CD4-positive, alpha-beta T cell treated with Interleukin-17A for 4 hours (primary cell): ENCODE results near the gene INPP5A.
A peak's percentile ranks its signal among the peaks of the same experiment; 100 is the strongest.

Experiments used
- DNase-seq: peaks from one replicate; pipeline ENCODE4 v3.0.0-alpha.2; 2020; ENCODE audit warnings: mixed read lengths

INPP5A gene

DNA sequence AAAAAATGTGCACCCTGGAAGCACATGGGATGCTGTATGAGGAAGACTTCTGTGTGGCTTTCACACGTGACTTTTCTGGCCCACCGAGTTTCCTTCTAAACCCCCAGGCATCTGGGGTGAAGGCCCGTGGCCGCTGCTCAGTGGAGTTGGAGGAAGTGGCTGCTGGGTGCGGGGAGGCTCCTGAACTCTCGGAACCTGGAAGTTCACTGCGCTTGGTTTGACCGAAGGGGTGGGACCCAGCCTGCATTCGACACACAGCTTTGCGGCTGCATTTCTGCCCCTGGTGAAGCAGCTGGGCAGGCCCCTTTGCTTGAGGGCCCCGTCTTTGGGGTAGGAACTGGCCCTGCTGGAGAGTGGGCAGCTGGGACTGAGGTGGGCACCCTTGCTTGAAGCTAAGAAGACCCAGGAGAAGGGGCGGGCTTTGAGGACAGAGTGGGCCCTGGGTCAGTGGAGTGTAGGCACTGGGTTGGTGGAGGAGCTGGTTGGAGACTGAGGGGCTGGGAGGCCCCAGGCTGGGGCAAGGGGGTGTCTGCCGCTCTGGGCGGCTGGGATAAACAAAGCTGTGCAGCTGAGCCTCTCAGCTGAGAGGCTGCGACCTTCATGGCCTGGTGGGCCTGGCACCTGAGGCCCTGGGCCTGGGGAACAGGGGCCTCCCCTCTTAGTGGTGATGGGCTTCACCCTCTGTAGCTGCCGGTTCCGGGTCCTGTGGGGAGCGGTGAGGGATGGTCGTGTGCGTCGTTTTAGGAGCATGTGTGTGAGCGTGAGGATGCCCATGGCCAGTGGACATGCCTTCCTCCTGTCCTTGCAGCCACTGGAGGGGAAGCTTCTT, 78.0 kb downstream of the INPP5A start:
- no peak for DNase-seq

DNA sequence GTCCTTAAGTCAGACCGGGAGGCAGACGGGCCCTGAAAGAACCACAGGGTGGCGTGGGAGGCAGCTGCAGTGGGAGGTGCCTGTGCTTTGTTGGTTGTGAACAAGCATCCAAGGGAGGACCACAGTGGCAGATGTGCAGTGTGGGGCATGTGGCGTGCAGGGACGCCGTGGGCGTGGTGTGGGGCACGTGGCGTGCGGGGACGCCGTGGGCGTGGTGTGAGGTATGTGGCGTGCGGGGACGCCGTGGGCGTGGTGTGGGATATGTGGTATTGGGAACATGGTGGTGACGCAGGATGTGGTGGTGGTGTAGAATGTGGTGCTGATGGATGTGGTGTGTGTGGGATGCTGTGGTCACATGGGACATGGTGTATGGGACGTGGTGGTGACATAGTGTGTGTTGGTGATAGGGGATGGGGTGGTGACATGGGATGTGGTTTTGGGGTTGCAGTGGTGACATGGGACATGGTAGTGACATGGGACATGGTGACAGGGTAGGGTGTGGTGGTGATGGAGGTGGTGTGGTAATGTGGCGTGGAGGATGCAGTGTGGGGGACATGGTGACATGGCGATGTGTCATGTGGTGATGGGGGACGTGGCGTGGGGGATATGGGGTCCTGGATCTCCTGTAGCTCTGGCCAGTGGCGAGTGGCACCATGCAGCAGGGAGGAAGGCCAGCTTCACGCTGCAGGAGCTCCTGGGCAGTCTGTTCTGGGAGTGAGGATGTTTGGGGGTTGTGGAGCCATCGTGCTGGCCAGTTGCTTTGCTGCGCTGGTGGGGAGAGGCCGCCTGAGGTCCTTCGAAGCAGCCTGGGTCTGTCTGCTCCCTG, 78.8 kb downstream of the INPP5A start:
- DNase-seq: peak; percentile 48

DNA sequence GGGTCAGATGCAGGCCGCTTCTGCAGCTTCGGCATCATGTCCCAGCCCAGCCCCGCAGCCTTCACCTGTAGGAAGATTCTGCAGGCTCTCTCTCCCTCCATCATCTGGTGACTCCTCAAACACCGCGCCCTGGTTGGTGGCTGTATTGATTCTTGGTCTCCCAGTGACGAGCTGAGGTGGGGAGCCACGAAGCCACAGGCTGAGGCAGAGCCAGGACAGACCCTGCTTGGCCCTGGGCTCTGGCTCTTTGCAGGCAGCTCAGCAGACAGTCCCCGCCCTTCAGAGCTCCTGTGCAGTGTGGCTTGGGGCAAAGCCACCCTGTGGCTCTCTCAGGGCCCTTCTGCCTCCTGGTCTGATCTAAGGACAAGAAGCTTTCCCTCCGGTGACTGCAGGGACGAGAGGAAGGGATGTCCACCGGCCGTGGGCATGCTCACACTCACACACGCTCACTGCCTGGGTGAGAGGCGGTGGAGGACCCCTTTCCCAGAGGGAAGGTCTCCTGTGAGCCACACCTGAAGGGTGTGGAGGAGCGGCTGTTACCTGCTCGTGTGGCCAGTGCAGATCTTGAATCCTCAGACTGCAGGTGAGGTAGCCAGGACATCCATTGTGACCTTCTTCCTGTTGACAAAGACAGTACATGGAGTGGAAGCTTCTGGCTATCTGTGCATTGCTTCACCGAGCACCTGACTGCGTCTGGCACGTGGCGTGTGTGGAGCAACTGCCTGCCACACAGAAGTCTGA, 79.6 kb downstream of the INPP5A start:
- DNase-seq: no peak

DNA sequence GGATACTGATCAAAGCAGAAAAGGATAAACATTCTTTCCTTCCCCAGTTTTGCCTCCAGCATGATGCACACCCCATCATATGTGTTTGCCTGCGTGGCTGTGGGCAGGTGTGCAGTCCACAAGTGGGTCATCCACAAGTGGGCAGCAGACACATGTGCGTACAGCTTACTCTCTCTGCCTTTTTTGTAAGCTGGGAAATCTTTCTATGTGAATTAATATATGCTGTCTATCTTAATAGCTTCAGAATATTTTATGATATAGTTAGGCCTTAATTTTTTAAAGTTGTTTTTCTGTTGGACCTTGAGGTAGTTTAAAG, 80.1 kb downstream of the INPP5A start:
- no peak for DNase-seq

DNA sequence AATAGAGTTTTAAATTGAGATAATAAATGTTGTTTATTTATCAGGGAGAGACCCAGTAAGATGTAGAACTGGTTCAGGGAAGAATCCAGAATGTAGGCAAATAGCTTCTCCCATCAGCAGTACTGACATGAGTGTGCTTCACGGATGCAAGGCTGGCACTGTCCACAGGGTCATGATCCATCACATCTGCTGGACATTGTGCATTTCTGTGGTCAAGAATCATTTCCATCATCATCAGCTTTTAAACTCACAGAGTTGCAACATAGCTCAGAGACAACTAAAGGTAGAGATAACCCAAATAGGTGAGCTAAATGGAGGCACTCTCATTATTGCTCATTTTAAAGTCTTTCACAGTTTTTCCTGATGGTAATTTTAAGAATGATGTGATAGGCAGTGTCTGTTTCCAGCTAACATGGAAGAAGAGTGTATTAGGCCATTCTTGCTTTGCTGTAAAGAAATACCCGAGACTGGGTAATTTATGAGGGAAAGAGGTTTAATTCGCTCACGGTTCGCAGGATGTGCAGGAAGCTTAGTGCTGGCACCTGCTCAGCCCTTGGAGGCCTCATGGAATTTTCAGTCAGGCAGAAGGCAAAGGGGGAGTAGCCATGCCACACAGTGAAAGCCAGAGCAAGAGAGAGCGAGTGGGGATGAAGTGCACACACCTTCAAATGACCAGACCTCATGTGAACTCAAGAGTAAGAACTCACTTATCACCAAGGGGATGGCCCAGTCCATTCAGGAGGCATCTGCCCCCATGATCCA, 80.8 kb downstream of the INPP5A start:
- no peak for DNase-seq

DNA sequence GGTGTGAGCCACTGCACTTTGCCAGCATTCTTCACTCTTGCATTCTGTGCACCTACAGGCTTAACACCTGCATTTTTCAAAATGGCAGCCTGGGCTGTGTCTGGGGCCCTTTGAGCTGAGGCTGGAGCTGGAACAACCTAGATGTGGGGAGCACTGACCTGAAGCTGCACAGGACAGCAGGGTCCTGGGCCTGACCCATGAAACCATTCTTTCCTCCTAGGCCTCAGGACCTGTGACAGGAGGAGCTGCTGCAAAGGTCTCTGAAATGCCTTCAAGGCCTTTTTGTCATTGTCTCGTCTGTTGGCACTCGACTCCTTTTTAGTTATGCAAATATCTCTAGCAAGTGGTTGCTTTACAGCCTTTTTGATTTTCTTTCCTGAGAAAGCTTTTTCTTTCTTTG, 82.3 kb downstream of the INPP5A start:
- DNase-seq: no peak

DNA sequence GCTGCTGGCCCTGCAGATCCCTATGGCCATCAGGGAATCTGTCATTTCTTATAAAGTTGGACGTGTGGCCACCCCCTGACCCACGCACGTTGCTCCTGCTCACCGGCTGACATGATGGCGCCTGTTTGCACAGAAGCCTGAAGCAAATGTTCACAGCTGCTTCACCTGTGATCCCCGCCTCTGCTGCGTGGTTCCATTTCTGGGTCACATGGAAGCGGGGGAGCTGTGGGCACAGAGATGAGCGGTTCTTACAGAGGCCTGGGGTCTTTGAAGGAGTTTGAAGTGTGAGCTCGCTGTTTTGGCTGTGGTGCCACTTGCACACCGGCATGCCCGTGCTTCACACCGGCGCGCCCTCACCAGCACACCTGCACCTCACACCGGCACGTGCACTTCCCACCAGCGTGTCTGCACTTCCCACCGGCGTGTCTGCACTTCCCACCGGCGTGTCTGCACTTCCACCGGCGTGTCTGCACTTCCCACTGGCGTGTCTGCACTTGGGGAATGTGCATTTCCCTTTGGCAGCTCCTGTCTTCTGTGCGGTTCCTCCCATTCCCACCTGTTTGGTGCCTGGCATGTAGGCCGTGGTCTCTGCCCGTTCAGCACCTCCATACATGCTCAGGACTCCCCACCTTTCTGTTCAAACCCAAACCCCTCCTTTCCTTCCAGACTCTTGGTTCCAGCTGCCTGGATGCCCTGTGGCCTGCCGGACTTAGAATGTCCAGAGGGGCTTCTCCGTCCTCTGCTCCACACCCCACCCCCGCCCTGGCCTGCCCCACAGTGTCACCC, 86.7 kb downstream of the INPP5A start:
- DNase-seq: no peak

DNA sequence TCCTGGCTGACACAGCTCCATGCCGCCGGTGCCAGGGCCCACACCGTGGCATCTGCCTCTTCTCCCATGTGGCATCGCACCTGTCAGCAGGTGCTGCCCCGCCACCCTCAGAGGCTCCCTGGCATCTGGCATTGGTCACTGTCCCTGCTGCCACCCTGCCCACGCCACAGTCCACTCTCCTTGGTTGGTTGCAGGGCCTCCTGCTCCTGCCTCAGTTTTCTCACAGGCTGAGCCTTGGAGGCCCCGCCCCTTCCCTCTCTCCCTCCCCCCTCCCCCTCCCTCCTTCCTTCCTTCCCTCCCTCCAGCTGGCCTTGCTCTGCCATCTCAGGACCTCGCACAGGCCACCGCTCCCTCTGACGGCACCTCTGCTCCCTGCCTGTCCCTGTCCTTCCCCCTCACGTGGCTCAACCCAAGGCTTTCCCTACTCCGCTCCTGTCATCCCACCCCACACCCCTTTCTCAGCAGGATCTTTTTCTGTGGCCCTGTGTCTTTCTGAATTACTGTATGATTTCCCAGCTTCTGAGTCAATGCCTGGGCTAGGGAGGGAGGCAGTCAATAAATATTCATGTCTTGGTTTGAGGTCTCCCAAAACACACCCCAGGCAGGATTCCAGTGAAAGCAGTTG, 87.4 kb downstream of the INPP5A start:
- DNase-seq: no peak

DNA sequence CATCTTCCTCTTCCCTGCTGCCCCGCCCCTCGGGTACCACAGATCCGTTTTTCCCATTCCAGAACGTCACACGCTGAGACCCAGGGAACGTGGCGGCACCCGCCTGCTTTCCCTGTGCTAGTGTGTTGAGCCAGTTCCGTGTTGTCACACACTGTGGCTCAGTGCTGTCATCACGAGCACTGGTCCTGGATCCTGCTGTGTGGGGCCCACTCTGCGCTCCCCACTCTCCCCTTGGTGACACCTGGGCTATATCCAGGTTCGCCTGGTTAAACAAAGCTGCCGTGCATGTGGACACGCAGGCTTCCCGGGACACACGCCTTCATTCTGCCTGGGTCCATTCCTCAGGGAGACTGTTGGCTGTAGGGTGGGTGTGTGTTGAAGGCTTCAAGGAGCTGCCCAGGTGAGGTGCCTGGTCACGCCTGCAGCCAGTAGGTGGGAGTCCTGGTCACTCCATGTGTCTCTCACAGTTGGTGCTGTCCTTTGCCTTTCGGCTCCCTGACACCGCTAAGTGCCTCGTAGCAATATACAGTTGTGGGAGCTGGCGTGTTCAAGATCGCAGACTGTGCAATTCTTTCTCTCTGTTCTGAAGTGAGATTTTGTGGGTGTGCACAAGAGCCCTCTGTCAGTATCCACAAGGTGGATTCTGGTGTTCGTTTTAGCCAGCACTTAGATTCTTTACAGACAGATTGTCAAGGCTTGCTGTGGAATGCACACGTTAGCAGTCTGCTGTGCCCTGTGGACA, 88.6 kb downstream of the INPP5A start:
- DNase-seq: no peak

DNA sequence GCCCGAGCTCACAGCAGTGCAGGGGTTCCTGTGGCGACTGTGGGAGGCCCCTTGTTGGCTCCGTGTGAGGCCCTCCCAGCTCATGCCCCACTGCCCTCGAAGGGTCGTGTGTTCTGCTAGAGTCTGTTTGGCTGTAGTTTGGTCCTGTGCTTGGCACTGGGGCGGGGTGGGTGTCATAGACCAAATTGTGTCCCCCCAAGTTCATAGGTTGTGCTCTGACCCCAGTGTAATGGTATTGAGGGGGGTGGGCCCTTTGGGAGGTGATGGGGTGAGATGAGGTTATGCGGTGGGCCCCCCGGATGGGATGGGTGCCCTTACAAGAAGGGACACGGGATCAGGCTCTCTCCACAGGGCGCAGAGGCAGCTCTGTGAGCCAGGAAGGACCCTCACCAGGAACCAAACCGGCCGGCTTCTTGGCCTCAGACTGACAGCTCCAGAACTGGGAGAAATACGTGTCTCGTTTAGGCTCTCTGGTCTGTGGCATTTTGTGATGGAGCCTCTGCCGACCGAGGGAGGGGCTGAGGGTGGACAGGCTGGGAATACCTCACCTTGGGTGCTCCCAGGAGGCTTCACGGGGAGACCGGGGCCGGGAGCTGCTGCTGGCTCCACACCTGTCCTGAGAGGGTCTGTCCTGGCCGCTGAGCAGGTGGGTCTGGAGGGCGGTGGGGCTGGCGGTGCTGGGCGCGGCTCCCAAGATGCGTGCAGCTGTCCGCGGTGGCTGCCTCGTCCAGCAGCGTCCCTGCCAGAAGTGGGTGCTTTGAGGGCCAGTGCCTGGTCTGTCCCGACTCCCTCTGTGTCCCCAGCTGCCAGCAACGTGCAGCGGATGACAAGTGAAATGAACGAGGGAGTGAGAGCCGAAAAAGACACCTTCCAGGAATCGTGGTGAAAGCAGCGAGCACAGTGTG, 89.4 kb downstream of the INPP5A start:
- DNase-seq: no peak

DNA sequence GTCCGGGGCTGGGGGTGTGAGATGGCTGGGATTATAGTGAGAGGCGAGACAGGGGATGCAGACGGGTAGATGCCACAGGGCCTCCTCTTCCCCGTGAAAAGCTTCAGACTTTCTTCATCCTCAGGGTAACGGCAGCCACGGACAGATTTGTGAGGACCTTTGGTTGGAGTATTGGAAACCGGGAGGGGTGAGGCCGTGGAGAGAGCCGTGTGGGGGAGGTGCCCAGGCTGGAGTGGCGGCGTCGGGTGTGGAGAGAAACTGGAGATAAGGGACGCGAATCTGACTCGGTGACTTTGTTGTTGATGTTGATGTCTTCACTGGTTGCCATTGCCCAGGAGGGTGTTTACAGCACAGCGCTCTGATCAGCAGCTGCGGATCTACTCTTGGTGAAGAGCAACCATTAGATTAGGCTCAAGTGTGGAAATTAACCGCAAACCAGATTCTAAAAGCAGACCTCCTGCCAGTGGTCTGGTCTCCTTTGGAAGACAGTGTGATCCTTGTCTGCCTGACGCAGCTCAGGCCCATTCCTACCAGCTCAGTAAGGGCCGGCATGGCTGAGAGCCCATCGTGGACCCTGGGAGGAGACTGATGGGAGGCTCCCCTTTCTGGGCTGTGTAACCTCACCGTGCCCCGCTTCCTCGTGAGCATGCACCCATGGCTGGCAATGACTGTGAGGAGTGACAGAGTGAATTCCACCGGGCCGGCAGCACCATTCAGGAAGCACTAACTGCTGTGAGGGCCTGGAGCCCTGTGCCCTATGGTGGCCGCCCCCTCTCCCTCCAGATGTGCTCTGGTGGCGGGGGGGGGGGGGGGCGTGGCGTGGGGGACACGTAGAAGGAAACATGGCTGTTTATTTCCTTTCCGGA, 90.3 kb downstream of the INPP5A start:
- peak; percentile 27 for DNase-seq

DNA sequence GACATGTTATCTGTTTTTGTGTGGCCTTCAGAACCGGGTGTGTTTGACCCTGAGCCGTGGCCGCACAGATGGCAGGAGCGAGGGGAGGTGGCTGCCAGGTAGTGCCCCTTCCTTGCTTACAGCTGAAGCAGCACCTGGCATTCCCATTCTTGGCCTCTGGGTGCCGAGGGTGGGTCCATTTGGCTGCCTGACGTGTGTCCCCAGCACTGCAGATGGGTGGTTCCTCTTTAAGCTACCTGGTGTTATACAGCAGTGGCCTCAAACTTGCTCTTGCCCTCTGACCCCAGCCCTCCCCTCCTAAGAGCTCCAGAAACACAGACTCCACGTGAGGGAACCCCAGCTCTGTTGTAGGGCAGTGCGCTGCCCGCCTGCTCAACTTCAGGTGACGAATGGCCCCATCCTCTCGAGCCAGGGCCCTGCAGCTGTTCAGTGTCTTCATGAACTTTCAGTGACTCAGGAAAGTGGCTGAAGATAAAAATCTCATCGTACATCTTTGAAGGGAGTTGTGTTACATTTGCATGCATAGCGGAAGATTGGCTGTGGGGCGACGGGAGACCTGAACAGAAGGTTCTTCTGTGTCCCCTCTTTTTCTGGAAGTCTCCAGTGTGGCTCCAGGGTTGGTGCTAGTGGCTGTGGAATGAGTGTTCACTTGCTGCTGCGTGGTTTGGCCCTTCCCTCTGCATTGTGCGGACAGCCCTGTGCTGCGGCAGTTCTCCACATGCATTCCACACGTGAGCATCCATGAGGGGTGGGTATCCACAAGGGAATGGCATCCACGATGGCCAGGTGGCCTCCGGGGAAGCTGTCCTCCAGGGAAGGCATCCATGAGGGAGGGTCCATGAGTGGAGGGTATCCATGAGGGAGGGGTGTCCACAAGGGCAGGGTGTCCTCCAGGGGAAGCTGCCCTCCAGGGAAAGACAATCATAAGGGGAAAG, 91.6 kb downstream of the INPP5A start:
- no peak for DNase-seq

DNA sequence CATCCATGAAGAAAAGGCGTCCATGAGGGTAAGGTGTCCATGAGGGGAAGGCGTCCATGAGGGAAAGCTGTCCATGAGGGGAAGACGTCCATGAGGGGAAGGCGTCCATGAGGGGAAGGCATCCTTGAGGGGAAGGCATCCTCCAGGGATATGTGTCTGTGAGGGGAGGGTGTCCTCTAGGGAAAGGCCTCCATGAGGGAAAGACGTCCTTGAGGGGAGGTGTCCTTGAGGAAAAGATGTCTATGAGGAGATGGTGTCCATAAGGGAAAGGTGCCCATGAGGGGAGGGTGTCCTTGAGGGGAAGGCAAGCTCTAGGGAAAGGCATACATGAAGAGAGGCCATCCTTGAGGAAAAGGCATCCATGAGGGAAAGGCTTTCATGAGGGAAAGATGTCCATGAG, 92.6 kb downstream of the INPP5A start:
- DNase-seq: no peak

DNA sequence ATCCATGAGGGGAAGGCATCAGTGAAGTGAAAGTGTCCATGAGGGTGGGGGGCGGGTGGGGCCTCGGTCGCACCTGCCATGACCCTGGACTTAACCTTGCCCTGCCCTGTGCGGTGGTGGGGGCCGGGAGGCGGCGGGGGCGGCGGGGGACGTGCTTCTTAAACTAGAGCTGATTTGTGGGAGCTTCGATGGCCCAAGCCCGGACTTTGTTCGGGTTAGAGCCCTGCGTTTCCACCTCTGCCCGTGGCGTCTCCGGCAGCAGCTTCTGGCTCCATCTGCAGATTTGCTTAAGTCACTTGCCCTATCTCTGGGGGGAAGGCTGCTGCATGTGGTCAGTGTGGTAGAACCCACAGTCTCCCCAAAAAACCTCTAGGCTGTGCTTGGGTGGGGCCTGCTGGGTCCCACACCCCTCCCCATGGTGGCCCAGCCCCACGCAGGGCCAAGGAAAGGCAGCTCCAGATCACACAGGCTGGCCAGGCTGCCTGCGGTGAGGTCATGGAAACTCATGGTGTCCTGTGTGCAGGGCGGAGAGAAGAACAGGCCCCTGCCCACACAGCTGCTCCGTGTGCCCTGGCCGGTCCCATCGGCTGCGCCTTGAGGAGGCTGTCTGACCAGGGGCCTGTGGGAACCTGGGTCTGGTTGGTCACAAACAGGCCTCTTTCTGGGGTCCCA, 93.2 kb downstream of the INPP5A start:
- DNase-seq: no peak

DNA sequence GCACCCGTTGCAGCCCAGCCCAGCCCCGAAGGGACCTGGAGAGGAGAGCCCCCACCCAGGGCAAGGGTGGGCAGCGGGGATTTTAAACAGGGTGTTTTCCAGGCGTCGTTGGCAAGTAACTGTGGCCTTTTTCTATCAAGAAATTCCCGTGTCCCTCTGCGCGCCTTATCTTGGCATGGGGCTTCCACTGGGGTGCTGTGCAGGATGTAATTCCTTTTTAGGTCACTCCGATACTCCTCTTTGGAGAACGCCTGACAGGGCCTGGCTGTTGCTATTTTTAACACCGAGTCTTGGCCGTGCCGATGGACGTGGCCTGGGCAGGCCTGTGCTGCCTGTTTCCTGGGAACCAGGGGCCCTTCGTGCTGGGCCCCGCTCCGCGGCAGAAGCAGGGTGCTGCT, 93.8 kb downstream of the INPP5A start:
- DNase-seq: no peak

DNA sequence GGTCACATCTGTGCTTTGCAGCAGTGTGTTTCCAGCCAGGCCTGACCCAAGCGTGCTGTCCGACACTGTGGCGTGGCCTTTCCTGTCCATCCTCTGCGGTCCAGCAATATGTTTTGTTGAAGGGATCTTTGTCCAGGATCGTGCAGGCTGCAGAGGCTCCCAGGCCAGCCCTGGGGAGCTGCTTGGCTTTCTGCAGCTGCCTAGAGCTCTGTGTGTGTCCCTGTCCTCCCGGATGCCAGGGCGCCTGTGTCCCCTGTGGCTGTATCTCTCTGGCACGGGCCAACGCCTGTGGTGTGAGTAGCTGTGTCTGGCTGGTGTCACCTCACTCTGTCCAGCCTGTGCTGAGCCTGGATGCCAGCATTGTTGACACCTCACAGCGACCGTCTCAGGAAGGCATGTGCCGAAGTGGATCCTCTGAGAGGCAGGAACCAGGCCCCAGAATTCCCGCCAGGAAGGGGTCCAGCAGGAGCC, 94.5 kb downstream of the INPP5A start:
- no peak for DNase-seq
